Left renal pelvis (tissue), 4 donors: ENCODE measurements around the gene MAPK7. TPM values are rescaled to one million over a fixed set of nuclear protein-coding genes. Genes with fewer than 3 reads are reported as not detected.
A peak's percentile ranks its signal among the peaks of the same experiment; 100 is the strongest.

Experiments used
- DNase-seq, 4 donors: peaks; one replicate each; pipeline ENCODE4 v3.0.0-alpha.2; 2013; ENCODE audit warnings: low read depth in 4 of 4, low spot score in 3 of 4
- polyA plus RNA-seq, 4 donors: library from polyadenylated mRNA; unstranded; fragments of 120-200 nt; gene quantifications; one replicate each; pipeline ENCODE4 v1.2.1, GENCODE V29; 2013; ENCODE audit not compliant: insufficient read length in 4 of 4

Gene MAPK7
- 10 to 100 TPM; 22.0 to 33.1 (median 27.7) TPM for polyA plus RNA-seq

DNA sequence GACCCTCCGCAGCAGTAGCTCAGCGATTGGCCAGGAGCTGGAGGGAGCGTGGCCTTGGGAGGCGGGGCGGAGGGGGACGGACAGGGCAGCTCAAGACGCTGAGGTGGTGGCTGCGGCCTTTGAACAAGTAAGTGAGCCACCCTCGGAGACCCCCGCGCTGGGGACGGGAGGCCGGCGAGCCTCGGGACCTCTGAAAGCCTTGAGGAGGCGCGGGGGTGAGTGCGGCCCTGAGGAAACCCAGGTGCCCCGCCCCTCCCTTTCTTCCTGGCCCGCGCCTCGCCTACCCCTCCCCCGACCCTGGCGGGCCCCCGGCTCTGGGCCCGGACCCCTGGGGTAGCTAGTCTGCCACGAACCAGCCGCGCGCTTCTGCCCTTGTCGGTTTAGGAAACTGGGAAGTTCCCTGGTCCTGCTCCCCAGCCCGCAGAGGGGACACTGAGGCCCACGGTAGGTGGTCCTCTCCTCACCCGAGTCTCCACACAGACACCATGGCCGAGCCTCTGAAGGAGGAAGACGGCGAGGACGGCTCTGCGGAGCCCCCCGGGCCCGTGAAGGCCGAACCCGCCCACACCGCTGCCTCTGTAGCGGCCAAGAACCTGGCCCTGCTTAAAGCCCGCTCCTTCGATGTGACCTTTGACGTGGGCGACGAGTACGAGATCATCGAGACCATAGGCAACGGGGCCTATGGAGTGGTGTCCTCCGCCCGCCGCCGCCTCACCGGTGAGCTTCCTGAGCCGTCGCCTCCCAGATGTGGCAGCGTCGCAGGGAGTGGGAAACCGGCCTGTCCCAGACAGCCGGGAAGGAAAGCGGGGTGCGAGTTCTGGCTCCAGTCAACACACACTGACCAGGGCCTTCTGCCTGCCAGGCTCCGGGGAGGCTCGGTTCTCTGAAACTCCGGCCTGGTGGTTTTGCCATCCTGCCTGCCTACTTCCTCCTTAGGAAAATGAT lies at the start of gene MAPK7:
TSS of gene MAPK7 (plus strand) at position 83 of the 945 bp plus-strand sequence. CDS start at position 486, 403 bp downstream.
- no peak for DNase-seq

DNA sequence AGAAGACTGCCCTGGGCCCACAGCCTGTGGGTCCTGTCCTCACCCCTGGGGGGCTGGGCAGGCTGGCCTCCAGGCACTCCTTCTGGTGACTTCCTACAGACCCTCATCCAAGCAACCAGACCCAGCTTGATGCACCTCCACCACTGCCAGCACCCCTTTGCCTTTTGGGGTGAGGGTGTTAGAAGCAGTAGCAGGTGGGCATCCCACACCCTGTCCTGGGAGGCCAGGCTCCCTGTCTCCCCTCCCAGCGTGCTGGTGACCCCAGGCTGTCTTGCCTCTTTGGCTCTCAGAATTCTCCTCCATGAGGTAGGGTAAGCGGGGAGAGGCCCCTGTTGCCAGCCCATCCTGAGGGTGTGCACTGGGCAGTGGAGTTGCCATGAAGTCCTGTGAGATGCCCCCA lies 49.2 kb upstream of the MAPK7 start:
- DNase-seq = no peak

DNA sequence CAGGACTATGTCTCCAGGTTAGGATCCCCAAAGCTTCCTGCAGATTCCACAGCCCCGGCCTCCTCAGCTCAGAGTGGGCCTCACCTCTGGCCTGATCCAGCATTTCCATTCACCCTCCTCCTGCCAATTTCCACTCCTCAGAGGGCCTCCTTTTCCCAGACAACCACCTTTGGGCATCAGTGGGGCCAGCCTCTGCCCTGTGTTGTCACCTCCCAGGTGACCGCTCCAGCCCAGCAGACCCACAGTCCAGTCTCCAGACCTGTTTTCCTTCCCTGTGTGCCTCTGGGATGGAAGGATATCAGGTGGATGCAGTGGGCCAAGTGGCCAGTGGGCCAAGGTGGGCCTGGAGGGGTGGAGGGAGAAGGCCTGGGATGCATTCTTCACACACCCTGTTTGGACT lies 48.5 kb upstream of the MAPK7 start:
- DNase-seq = no peak

DNA sequence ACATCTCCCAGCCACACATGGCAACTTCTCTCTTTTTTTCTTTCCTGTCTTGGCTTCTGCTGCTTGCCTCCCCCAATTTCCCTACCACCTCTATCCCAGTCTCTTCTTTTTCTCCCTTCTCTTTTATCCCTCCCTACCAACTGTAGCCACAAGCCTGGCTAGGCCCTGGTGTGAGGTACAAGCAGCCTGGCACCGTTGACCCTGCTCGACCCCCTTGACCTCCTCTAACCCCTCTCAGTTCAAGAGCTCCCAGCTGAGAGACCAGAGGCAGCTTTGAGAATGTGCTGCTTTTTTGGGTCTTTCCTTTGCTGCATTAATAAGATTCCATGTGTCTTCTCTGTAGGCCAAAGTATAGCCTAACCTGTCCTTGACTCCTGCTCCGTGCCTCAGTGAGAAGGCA lies 48.0 kb upstream of the MAPK7 start:
- no peak for DNase-seq

DNA sequence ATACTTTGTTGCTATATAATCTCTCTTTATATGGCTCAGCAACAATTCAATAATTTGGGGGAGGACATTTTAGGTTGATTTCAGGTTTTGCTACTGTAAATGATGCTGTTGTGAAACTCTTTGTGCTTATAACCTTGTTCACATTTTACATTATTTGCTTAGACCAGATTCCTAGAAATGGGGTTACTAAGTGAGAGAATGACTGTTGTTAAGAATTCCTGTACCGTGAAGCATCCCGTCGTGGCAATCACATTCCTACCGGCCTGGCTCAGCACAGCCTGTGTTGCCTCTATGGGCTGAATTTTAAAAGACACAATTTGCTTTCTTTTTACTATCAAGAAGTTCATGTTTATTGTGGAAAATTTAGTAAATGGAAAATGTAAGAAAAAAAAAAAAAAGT lies 47.2 kb upstream of the MAPK7 start:
- DNase-seq = no peak

DNA sequence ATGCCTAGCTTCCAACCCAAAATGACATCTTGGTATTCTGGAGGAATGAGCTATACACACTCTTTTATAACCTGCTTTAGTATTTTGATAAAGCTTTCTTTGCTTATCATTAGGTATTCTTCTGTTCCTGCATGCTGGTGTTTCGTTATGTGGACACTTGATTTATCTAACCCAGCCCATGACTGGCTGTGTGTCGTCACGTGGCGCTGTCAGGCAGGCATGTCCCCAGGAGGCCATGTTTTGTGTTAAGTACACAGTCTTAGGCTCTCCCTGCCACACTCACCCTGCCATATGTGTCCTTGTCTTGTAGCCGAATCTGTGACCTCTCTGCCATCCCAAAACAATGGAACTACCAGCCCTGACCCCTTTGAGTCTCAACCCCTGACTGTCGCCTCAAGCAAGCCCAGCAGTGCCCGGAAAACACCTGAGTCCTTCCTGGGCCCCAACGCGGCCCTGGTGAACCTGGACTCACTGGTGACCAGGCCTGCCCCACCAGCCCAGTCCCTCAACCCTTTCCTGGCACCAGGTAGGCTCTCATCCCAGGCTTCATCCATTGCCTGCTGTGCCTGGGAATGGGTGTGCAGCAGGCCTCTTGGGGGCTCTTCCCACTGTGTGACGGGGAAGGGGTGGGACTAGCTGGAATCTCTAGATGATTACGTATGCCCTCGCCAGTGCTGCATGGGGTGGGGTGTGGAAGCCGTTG lies 46.6 kb upstream of the MAPK7 start:
- DNase-seq = no peak

DNA sequence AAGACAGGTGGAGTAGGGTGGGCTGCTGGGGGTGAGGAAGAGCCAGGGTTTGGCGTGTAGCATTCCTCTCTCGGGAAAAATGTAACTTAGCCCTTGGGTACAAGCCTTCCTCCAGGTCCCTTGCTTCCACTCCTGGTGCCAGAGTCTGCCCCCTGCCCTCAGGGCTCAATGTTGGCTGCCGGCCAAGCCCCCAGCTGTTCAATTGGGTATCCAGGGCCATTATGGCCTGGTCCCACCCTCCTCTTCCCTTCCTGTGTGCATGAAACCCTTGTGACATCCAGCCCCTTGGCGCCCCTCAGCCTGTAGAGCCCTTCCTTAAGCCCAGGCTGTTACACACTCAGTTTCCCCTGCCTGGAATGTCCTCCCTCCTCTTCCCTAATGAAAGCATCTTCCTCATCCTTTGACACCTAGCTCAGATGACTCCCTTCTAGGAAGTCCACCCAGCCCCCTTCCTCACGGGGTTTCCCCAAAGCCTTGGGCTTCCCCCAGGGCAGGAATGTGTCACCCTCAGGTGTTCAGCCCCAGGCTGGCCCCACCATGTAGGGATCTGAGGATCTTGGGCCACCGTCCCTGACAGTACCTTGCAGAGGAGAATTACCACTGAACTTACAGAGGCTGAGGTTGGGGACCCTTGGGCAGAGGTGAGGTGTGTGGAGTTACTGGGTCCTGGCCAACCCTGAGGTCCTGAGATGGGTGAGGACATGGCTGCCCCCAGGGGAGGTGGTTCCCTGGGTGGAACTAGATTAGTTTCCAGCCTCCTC lies 45.7 kb upstream of the MAPK7 start:
- no peak for DNase-seq

DNA sequence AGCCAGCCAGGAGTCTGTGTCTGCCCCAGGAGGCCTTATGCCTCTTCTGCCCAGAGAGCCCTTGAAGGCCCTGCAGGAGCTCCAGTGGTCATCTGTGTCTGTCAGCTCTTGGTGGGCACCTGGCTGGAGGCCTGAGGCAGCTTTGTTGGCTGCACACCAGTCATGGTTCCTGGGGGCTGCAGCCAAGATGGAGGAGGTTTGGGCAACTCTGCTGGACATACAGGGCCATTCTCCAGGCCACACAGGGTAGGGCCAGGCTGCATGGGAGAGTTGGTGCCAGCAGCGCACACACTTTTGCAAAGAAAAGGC lies 45.2 kb upstream of the MAPK7 start:
- no peak for DNase-seq

DNA sequence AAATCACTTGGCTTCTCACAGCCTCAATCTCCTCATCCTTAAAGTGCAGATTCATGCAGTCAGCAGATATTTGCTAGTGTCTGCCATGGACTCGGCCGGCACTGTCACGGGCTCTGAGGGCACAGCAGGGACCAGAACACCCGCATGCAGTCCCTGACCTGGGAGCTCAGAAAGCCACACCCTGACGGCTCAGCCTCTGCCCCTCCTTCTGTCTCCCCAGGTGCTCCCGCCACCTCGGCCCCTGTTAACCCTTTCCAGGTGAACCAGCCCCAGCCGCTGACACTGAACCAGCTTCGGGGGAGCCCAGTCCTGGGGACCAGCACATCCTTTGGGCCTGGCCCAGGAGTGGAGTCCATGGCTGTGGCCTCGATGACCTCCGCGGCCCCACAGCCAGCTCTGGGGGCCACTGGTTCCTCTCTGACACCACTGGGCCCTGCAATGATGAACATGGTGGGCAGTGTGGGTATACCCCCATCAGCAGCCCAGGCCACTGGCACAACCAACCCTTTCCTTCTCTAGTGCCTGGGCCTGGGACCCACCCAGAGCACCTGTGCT lies 44.5 kb upstream of the MAPK7 start:
- DNase-seq = no peak

DNA sequence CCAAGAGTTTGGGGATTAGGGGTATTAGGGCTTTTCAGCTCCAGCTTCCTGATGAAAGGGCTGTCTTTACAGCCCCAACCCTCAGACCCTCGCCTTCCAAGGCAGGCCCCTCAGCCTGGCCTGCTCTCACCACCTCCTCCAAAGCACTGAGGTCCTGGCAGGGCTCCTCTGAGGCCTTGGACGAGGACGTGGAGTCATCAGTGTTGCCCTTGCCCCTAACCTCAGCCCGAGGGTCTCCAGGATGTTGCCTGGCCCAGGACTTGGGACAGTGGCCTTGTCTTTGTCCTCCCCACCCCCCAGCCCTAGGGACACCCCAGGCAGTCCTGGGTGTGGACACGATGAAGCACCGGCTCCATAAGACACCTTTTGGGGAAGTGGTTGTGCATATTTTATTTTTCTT lies 44.0 kb upstream of the MAPK7 start:
- DNase-seq = no peak

DNA sequence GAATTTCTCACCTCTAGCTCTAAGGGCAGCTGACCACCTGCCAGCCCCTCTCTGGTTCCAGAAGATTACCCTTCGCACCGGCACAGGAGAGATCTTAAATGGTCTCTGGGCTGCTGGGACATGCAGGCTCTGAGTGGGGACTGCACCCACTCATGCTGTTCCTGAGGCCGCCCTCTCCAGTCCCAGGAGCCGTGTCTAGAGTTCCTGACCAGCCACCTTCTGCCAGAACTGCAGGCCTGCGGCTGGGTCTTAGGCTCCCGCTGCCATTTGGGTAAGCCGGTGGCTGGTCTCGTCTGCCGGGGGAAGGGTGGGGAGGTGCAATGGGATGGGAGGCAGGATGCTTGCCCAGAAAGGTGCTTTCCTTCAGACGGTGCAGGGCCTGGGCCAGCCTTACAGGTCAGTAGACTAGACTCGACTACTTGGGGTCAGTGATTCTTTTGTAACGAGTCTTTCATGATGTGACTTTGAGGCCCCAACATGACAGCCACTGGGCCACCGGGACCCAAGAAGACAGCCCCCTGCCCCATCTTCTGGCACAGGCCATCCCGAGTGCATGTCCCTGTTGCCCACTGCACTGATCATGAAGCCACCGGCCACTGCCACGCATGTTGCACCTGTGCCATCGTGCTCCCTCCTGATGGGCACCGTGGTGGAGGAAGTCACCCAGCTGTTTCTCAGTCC lies 42.2 kb upstream of the MAPK7 start:
- no peak for DNase-seq

DNA sequence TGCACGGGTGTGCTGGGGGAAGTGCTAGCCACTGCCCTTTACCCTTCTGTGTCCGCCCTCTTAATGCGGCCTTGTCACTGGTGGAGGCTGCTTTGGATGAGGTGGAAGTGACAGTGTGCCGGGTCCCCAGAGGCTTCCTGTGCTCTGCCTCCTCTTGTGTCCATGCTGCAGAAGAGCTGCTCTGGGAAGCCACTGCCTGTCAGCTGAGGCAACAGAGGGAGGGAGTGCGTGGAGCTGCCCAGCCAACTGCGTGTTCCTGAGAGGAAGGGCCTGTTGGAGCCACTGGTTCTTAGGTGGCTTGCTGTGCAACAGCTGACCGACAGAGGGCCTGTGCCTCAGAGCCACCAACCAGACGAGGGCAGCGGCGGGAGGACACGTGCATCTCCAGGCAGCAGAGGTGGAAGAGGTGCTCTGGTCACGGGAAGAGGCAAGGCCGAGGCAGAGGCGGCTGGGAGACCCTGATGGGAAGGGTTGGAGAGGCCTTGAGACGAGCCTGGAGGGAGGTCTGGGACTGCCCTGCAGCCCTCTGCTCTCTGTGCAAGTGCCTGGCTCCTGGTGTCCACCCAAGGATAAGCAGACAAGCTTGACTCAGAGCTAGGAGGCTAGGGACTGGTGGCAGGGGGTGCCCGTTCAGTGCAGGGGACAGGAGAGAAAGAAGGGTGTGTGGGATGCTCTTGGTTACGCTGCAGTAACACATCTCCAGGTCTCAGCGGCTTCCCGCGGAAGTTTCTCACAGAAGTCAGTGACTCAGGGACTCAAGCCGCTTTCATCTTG lies 41.2 kb upstream of the MAPK7 start:
- DNase-seq = no peak

DNA sequence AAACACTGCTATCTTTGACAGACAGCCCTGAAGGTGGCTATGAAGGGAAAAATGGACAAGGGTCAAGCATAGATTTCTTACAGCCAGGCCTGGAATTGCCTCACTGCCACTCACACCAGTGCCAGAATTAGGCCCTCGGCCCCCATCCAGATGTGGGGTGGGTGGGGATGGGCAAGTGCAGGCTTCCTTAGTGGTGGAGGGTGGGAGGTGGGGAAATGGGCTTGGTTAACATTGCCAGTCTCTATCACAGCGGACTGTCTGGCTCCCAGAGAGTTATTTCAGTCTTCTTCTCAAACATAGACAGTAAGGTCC lies 40.6 kb upstream of the MAPK7 start:
- DNase-seq = no peak

DNA sequence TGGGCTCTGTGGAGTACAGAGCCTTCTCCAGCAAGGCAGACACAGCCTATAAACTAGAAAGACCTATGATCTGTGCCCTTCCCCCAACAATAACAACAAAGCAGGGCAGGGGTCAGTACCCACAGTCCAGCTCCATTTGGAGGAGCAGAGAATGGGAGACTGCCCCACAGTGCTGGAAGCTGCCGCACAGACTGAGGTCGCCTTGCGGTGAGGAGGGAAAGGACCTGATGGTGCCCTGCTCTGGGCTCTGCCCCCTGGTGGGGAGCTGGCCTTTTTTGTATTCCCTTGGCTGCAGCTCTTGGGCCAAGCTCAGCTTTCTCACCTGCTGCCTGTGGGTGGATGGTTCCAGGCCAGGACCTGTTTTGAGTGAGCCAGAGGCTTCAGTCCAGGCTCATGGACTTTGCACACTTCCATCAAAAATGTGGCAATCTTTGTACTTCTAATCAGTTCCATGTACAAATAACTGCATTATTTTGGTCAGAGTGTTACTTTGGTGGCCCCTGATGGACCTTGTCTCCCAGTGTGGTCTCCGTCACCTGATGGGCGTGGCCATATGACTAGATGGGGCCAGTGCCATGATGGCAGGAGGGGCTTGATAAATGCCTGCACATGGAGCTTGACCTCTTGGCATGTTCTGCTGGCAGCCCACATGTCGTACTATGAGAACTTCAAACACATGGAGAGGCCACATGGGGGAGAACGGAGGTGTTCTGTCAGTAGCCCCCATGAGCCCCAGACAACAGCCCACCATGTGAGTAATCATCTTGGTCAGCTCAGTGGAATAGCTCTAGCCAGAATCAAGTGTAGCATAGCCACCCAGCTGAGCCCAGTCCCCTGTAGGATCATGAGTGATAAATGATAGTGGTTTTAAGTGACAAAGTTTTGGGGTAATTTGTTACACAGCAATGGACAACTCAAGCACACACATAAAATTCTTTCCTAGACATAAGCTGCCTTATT lies 40.0 kb upstream of the MAPK7 start:
- peak in 1 of 4 donors; percentile 53 for DNase-seq

DNA sequence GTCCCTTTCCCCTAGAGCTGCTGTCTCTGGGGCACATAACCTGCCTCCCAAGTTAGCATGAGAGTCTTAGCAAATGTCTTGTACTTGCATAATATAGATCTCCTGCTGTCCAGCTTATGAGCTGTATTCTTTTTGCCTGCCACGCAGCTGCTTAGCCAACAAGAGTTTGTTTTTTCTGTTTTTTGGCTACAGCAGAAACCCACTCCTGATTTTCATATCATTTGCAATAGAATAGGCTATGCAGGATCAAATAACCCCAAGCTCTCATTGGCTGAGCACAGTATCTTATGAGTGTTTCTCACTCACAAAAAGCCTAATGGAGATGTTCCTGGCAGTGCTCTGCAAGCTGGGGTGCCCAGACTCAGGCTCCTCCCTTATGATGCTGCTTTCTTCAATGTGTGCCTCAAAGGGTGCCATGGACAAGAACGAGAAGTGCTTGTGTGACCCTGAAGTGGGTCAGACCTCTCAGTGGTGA lies 38.9 kb upstream of the MAPK7 start:
- DNase-seq = no peak

DNA sequence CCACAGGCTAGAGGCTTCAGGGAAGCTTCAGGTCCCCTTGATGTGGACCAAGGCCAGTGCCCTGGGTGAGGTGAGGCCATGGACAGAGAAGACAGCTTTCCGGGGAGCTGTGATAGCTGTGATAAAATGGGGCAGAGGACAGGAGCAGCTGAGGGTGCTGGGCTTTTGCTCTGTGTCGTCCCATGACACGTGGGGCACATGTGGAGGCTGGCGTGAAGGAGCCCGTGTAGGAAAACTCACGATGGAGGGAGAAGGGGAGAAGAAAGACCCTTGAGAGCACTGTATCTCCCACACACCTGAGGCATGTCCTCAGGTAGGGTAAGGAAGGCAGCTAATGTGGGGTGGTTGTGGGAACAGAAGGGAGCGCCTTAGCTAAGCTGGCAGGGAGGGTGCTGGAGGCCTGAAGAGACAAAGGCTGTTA lies 37.1 kb upstream of the MAPK7 start:
- DNase-seq = no peak

DNA sequence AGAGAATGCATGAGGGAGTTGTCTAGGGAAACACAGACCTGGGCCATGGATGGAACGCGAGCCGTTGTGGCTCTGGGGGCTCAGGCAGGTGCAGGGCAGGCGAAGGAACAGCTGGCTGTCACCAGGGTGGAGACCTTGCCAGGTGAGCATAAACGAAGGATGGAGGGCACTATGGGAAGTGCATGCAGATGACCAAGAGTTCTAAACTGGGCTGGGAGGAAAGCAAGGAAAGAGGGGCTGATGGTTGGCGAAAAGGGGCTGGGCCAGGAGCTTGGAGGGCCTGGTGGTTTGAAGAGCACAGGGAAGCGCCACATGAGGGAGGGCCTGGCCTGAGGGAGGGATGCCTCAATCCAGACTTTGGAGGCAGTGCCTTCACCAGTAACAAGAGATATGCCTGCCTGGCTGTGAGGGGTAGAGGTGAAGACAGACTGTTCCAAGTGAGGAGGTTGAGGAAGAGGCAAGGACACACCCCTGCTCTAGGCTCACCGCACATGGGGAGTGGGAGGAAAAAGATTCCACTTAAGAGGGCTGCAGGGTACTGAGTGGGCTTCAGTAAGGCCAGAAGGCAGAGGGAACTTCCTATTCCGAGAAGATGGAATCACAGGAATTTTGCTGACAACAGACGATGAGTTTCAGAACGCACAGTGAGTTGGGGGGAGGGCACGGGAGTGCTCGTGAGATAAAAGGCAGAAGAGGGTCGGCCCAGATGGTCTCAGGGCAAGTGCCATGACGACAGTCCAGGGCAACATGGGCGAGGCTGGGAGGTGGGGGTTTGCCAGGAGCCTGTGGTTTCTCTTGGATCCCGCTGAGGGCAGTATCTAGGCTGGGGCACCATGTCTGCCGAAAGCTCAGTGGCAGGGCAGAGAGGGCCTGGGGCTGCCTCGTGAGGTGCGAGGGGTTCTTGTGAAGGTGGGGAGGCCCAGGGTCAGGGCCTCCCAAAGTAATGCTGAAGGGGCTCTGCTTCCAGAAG lies 36.4 kb upstream of the MAPK7 start:
- DNase-seq = no peak
